HG03280 (cell line): ENCODE data around the gene LRRC63.
"Not testable (repeated sequence)": the region's sequence is repeated elsewhere in the genome, so short reads cannot be mapped to it uniquely, and the experiment has no call there.

Experiments
- ATAC-seq: cut with Tn5 transposase; IDR thresholded peaks from one replicate; pipeline ENCODE4 v1.9.1; 2021; ENCODE audit warnings: mild to moderate bottlenecking, moderate library complexity; ENCODE audit not compliant: unreplicated experiment

The LRRC63 gene

DNA sequence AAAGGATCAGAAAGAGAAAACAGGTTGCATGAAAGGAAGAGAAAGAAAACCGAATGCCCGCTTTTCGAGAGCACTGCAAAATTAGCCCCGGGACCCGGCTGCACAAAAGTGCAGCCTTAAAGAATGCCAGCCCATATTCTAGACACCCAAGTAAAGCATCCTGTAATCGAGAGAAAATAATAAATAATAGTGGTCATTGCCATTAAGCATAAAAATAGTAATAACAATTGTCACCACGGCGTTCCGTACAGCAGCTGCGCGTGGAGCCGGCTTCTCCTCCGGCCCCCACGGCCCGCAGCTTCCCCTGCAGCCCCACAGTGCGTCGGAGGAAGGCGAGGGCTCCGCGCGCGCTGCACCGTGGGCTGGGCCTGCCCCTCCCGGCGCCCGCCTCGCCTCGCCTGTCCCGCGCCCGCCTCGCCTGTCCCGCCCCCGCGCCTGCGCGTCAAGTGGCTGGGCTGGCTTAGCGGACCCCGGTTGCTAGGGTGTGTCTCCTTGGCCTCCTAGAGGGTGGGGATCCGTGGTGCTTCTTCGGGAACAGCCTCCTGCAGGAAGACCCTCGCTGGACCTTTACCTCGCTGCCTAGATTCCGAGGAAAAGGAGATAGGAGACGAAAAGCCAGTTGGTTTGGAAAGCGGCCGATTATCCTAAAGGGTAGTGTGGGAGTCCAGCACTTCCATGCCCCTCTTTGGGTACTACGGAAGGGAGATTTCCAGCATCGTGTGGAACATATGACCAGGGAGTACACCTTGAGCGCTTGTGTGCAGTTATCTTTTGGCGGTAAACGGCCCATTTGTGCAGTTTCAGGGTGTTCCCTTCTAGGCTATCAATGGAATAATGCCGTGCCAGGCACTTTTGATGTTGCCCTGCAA, at the start of gene LRRC63:
TSS of gene LRRC63 (plus strand) at position 446 of the 869 bp plus-strand sequence. CDS start 1,107 bp downstream, outside the sequence.
- peak; percentile 98 for ATAC-seq

GRCh38 chr13:46162741-46163140, 49.0 kb upstream of the LRRC63 start:
- ATAC-seq, result not testable (repeated sequence)

DNA sequence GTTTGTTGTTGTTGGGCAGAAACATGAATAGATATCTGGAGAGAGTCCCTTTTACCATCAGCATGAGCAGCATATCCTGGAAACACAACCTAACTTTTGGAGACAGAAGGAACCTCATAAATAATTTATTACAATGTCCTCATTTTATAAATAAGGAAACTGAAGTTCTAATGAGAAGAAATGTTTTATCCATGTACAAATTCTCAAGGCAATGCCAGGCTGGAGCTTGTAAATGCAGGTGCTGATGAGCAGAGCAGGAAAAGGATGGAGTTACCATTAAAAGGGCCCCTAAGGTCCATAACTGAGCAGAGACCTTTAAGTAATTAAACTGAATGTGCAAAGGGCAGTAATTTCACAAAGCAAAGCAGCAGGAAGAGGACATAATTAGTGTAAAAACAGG, 47.1 kb upstream of the LRRC63 start:
- no peak for ATAC-seq

DNA sequence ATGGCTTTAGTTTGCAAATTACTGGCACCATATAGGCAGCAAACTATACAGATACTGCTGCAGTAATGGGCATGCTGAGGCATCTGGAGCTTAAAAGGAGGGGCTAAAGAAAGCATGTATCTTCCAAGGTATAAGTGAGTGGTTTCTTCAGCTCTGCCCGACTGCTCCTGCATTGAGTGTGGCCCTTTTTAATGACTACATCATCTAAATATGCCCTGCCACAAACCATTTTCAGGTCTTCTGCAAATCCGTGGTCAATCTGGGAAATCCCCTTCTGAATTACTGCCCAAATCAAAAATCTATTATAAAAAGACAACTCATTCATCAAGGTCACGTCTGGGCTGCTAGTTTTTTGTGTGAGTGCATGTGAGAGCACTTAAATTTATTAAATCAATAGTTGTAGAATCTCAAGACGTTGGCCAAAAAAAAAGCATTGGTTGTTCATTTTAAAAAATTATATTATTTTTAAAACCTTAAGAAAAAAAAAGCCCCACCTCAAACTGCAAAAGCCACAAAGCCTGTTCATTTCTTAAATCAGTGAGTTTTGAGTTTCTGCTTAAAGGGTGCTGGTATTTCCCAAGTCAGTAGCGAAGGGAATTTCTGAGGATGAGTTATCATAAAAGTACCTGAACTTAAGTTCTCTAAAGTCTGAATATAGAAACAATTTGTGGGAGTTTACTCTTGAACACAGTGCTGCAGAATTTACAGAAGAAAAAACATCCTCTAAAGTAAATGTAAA, 46.1 kb upstream of the LRRC63 start:
- peak; percentile 35 for ATAC-seq

DNA sequence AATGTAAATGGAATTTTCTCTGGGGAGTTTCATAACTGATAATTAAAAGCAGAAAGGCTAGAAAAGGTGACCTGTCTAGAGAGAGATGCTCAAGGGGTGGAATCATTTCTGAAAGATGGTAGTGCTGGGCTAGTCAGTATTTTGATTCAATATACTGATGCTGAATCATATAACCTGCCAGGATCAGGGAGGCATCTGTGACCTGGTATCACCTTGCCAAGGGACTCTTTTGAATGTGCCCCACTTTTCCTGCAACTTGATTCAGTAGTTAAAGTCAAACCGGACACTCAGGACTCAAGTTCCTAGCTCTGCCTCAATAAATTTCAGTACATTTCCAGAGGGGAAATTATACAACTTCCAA, 45.5 kb upstream of the LRRC63 start:
- ATAC-seq, result no peak

GRCh38 chr13:46166947-46167610, 44.6 kb upstream of the LRRC63 start:
- ATAC-seq, result no peak

GRCh38 chr13:46168341-46168740, 43.4 kb upstream of the LRRC63 start:
- ATAC-seq, result no peak

DNA sequence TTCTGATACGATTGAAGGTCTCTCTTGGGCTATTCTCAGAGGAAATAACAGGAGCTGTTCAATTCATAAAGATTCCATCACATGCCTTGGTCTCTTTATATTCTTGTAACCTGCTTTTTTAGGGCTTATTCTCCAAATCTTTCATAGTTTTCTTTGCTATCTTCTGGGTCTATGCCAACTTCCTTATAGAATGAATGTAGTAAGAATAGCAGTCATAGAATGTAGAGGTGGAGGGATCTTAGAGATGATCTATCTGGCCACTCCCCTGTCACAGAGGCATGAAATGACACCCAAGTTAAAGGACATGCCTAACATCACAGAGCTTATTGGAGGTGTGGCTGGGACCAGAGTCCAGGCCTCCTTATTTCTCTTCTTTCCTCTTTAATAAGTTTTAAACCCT, 42.9 kb upstream of the LRRC63 start:
- ATAC-seq, result no peak

GRCh38 chr13:46169758-46170157, 42.0 kb upstream of the LRRC63 start:
- no peak for ATAC-seq

GRCh38 chr13:46170268-46170667, 41.5 kb upstream of the LRRC63 start:
- ATAC-seq, result no peak

- ATAC-seq, result no peak
Observed at GRCh38 chr13:46170687-46171086, 41.0 kb upstream of the LRRC63 start.

- no peak for ATAC-seq
Observed at GRCh38 chr13:46171217-46171616, 40.5 kb upstream of the LRRC63 start.

- no peak for ATAC-seq
Observed at GRCh38 chr13:46171739-46172138, 40.0 kb upstream of the LRRC63 start.

- ATAC-seq, result no peak
Observed at GRCh38 chr13:46172531-46172991, 39.2 kb upstream of the LRRC63 start.

- ATAC-seq, result no peak
Observed at GRCh38 chr13:46173656-46174055, 38.1 kb upstream of the LRRC63 start.

- no peak for ATAC-seq
Observed at GRCh38 chr13:46176756-46177155, 35.0 kb upstream of the LRRC63 start.

DNA sequence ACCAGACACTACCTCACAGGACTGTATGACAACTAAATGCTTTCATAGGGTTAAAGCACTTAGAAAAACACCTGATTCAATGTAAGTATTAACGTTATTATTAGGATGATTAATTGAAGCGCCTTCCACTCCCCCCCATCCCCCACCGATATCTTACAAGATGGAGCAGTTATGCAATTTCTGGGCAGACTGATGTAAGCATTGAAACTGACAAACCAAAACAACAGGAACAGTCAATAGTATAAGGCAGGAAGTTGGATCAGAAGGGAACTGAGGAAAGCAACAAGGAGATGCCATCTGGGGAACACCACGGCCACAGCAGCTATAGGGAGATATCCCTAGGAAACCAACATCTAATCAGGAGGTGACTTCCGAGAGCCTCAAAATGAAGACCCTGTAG, 33.6 kb upstream of the LRRC63 start:
- ATAC-seq, result no peak

DNA sequence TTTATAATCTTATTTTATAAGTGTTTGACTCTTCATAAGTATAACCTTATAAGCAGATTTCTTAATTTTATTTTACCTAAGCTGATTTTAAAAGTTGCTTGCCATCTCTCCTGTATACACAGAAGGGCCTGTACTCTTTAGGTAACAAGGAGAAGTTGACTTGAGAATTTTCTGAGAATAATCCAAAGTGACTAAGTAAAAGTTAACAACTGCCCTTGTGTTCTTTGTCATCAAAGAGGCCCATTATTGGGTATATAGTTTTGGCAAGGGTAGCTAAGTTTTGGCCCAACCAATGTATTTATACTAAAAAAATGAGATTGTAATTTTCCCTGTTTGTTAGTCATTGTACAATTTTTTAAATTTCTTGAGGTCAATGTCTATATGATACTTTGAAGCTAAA, 32.9 kb upstream of the LRRC63 start:
- no peak for ATAC-seq

DNA sequence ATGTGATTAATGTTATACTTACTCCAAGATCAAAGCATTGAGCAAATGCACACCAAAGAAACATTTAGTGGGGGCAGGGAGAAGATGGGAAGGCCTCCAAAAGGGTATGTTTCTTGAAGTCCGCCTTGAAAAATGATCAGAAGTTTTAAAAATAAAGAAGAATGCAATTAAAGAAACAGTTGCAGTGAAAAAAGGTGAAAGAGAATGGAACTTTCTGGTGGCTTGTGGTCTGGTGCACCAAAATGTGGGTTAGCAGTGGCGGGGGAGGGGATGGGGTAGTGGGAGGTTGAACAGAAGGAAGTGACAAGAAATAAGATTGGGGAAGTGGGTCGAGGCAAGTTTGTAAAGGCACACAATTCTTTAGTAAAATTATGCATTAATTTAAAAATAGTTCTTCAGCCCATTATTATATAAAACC, 32.2 kb upstream of the LRRC63 start:
- ATAC-seq, result no peak

DNA sequence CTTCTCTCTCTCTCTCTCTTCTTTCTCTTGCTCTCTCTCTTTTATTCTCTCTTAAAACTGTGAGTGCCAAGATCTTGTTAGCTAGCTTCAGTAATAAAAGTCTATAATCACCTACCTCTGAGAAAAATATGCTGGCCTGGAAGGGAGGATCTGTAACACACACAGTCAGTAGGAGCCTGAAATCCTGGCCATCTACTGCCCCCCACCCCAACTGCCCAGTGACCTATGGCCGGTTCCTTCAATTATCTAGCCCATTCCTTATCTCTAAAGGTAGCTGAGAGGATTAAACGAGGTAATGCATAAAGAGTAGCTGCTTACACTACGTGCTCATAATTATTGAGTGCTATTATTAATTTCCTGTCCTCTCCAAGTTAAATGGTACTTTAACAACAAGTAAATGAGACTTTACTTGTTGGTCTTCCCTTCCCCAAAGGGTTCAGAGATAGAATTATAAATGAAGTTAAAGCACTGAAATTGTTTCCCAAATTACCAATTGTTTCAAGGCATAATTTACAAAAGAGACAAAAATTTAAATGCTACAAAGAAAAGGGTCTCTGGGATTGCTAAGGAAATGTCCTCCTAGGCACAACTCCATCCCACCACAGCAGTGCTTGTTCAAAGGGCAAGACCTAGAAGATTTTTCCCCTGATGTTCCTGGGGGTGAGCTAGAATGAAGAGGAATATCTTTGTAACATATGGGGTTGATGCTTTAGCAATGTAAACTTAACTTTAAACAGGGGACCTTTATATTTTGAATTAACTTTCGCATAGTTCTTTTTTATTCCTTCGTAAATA, 31.6 kb upstream of the LRRC63 start:
- ATAC-seq, result no peak

DNA sequence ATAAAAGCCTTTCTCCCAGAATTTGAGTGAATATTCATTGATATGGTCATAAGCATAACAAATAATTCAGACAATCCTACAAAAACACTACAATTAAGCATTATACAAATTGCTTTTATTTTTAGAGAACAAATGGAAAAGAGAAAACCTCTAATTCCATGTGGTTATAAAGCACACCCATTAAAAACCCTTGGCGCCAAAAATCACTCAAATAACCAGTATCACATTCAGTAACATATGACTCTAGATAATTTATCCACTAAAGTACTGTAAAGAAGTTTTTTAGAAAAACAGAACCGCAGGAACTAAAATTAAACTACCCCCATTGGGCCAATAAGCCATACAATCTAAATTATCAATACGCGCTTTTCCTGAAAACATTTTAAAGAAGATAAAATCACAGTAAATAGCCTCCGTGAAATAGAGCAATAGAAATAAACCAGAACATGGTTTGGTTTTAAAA, 30.3 kb upstream of the LRRC63 start:
- no peak for ATAC-seq
